ENCODE data around the gene LYPD8.

LYPD8 gene

DNA sequence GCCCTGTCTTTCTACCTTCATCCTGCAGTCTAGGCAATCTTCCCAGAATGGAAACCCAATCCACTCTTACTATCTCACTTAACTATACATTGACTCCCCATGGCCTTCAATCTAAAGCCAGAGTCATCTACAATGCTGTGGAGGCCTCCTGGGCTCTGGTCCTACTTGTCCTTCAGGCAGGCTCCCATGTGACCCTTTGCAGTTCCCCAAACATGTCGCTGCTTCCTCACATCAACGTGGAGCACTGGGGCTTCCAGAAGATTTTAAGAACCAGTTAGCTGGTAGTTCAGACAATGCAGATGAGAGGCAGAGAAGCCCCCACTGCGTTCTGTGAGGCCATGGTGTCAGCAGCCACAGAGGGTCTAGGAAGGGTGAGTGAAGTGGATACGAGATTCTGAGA, 18.6 kb downstream of the LYPD8 start:
- TF ChIP-seq, protein P1, sequence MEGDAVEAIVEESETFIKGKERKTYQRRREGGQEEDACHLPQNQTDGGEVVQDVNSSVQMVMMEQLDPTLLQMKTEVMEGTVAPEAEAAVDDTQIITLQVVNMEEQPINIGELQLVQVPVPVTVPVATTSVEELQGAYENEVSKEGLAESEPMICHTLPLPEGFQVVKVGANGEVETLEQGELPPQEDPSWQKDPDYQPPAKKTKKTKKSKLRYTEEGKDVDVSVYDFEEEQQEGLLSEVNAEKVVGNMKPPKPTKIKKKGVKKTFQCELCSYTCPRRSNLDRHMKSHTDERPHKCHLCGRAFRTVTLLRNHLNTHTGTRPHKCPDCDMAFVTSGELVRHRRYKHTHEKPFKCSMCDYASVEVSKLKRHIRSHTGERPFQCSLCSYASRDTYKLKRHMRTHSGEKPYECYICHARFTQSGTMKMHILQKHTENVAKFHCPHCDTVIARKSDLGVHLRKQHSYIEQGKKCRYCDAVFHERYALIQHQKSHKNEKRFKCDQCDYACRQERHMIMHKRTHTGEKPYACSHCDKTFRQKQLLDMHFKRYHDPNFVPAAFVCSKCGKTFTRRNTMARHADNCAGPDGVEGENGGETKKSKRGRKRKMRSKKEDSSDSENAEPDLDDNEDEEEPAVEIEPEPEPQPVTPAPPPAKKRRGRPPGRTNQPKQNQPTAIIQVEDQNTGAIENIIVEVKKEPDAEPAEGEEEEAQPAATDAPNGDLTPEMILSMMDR (IDR thresholded peaks at IDR 0.05): no peak
- no peak overlapping the region for H3K4me3 ChIP-seq
- H3K27ac ChIP-seq: no peak overlapping the region
- no peak for DNase-seq (ENCODE audit: low spot score)

DNA sequence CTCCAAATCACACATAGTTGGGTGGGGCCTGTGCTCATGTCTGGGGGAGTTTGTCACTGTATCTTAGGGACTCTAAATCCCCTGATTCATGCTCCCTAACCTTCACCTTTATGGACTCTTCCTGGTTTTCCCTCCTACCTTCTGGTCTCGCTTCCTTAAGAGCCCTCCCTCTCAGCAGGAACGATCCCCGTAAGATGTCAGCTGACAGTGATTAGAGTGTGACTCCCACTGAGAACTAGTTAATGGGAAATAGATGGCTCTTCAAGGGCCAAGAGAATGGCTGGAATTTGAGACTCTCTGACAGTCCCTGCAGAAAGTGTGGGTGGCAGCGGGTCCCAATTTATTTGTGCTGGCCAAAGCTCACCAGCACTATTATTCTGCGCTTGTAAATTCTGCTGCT, 22.0 kb downstream of the LYPD8 start:
- no peak overlapping the region for H3K27ac ChIP-seq
- DNase-seq (ENCODE audit: low spot score): no peak
- TF ChIP-seq, protein P1 (IDR thresholded peaks at IDR 0.05): no peak
- H3K4me3 ChIP-seq: no peak overlapping the region

DNA sequence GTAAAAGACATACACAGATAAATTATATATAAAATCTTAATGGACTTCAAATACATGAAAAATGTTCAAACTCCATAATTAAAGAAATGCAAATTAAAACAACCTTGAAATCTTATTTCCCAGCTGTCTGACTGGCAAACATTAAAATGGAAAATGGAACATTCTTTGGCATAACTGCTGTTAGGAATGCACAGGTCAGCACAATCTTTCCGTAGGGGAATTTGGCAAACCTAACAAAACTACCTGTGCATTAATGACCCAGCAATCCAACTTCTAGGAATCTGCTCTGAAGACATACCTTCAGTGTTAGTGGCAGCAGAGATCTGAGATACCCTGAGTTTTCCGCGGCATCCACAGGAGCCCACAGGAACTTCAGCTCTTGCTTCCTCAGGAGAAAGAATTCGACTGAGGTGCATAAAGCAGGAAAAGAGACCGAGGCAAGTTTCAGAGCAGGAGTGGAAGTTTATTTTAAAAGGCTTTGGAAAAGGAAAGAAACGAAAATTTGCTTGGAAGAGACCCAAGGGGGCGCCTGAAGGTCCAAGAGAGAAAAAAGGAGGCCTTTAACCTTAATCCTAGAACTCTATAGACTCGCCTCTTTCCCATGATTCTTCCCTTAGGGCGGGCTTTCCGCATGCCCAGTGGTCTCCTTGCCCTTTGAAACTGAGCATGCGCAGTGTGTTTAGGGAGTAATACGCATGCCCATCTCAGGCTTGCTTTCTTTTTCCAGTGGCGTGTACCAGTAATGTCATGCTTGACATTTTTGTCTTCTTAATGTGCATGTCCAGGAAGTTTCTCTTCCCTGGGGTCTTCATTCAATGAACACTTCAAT, 24.8 kb downstream of the LYPD8 start:
- TF ChIP-seq, protein P1 (IDR thresholded peaks at IDR 0.05): no peak
- no peak for DNase-seq (ENCODE audit: low spot score)
- no peak overlapping the region for H3K27ac ChIP-seq
- no peak overlapping the region for H3K4me3 ChIP-seq

DNA sequence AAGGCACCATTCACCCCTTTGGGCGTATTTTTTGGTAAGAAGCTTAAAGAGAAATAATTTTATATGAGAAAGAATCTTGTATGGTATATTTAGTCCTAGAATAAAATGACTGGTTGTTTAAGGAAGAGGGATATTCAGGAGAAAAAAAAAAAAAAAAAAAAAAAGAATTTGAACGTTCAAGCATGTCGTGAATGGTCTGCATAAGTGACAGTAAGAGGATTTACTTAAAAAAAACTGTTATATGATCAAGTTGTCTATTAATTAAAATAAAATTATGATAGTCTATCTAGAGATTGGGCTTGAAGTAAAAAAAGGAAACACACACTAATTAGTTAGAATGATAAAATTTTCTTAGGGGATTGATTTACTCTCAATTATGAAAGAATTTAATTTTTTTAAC, 41.3 kb downstream of the LYPD8 start:
- TF ChIP-seq, protein P1 (IDR thresholded peaks at IDR 0.05): no peak
- no peak overlapping the region for H3K4me3 ChIP-seq
- no peak for DNase-seq (ENCODE audit: low spot score)
- H3K27ac ChIP-seq: no peak overlapping the region

DNA sequence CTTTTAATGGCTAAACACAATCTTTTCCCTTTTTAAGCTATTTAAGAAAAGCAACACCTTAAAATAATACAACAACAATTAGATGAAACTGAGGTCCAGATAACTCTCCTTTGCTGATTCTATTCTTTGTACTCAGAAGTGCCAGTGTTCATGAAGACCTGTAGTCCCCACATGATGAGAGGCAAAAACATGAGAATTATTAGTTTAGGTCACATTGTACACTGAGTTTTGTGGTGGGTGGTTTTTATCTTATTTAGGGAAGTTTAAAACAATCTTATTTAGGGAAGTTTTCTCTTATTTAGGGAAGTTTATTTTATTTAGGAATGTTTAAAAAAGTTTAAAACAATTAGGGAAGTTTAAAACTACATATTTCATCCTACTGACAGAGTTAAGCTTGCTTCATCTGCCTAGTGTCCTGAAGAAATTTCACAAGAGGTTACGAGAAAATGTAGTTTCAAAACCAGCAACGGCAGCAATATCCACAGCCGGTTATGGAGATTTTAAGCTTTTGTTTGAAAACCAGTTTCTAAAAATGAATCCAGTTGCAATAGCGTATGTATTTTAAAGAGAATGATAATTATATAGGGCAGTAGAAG, 45.2 kb downstream of the LYPD8 start:
- TF ChIP-seq, protein P1 (IDR thresholded peaks at IDR 0.05): no peak
- no peak overlapping the region for H3K4me3 ChIP-seq
- no peak for DNase-seq (ENCODE audit: low spot score)
- H3K27ac ChIP-seq: no peak overlapping the region

DNA sequence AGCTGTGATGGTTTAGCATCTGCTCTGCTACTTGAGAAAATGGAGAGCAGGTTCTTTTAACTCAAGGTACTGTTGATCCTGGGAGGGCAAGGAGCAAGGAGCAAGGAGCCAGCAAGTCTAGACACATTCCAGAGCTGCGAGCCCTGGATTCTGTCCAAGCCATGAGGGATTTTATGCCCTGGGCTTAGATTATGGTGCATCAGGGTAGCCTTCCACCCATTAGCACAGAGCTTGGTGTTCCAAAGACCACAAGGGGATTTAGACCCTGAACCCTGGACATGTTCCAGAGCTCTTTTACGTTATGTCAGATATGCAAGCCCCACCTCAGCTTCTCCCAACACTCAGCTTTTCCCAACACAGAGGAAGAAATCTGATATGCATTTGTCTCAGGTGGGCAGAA, 51.0 kb downstream of the LYPD8 start:
- H3K27ac ChIP-seq: no peak overlapping the region
- no peak overlapping the region for H3K4me3 ChIP-seq
- no peak for DNase-seq (ENCODE audit: low spot score)
- TF ChIP-seq, protein P1 (IDR thresholded peaks at IDR 0.05): no peak

DNA sequence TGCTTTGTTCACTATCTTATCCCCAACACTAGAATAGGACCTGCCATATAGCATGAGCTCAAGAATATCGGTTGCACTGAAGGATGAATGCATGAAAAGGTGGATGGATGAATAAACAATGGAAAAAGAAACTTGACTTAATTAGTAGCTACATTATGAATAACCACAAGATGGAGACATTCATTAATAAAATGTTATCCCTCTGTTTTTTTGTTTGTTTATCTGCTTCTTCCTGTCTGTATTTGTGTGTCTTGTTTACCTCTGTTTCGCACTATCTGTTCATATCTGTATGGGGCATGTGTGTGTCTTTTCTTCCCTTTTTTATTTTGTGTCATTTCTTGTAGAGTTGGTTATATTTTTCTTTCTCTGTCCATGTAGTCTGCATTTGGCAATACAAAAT, 51.9 kb downstream of the LYPD8 start:
- TF ChIP-seq, protein P1 (IDR thresholded peaks at IDR 0.05): no peak
- Histone ChIP-seq H3K27ac (no peak overlapping the region), H3K4me3 (no peak overlapping the region)
- DNase-seq (ENCODE audit: low spot score): no peak

Data from coronary artery (tissue), 2 donors.